AG10803 (cell line): ENCODE data around the gene ZMIZ1.

ENCODE experiments used
- DNase-seq: peaks from one replicate; pipeline ENCODE4 v3.0.0; 2010; ENCODE audit warnings: low read depth
- H3K4me3 ChIP-seq: 2 replicates; pipeline ENCODE4 v1.5.1; 2011; ENCODE audit warnings: mild to moderate bottlenecking, low read length, control low read depth
- CTCF ChIP-seq: conservative IDR thresholded peaks from 2 replicates; pipeline ENCODE4 v1.5.1; 2011; ENCODE audit warnings: mild to moderate bottlenecking, low read length, control low read depth, inconsistent platforms

The ZMIZ1 gene

GRCh38 chr10:79224263-79224949, 155.6 kb downstream of the ZMIZ1 start:
- no peak for TF ChIP-seq CTCF
- no peak for DNase-seq
- H3K4me3 ChIP-seq = no peak overlapping the region

GRCh38 chr10:79224992-79225391, 156.2 kb downstream of the ZMIZ1 start:
- no peak overlapping the region for H3K4me3 ChIP-seq
- DNase-seq = no peak
- TF ChIP-seq CTCF = no peak

- no peak overlapping the region for H3K4me3 ChIP-seq
- DNase-seq = no peak
- no peak for TF ChIP-seq CTCF
These were observed 157.9 kb downstream of the ZMIZ1 start for GRCh38 chr10:79226391-79227245.

- no peak for DNase-seq
- no peak overlapping the region for H3K4me3 ChIP-seq
- no peak for TF ChIP-seq CTCF
These were observed 160.3 kb downstream of the ZMIZ1 start for GRCh38 chr10:79229071-79229541.

- no peak for DNase-seq
- no peak for TF ChIP-seq CTCF
- H3K4me3 ChIP-seq = no peak overlapping the region
These were observed 161.1 kb downstream of the ZMIZ1 start for GRCh38 chr10:79229830-79230327.

GRCh38 chr10:79230328-79230830, 161.6 kb downstream of the ZMIZ1 start:
- no peak for DNase-seq
- no peak for TF ChIP-seq CTCF
- H3K4me3 ChIP-seq = no peak overlapping the region
